Tibial nerve (tissue), 4 donors: ENCODE measurements around the gene GBP7. TPM values are rescaled to one million over a fixed set of nuclear protein-coding genes. Genes with fewer than 3 reads are reported as not detected.

Experiments used
- DNase-seq, 2 donors: peaks; one replicate each; pipeline ENCODE4 v3.0.0-alpha.2; 2019; ENCODE audit warnings: low spot score in 2 of 2
- H3K27ac ChIP-seq, 4 donors: fragments of 200-600 bp; sonication (generic) in 3 of 4; one replicate each; pipeline ENCODE4 v1.5.1; 2017 to 2019; ENCODE audit warnings: mild to moderate bottlenecking in 1 of 4
- H3K27me3 ChIP-seq, 2 donors: fragments of 200-600 bp; sonication (generic) in 1 of 2; one replicate each; pipeline versions ENCODE4 v1.5.1 to v1.6.0; 2017 to 2019
- H3K36me3 ChIP-seq, 3 donors: fragments of 200-600 bp; sonication (generic); one replicate each; pipeline ENCODE4 v1.5.1; 2018 to 2019
- H3K4me1 ChIP-seq, 4 donors: fragments of 200-600 bp; sonication (generic) in 3 of 4; one replicate each; pipeline ENCODE4 v1.5.1; 2017 to 2019
- H3K4me3 ChIP-seq, 4 donors: fragments of 200-600 bp; sonication (generic) in 3 of 4; one replicate each; pipeline ENCODE4 v1.5.1; 2017 to 2019; ENCODE audit warnings: mild to moderate bottlenecking in 1 of 4, moderate library complexity in 1 of 4
- H3K9me3 ChIP-seq, 4 donors: fragments of 200-600 bp; sonication (generic) in 3 of 4; one replicate each; pipeline ENCODE4 v1.5.1; 2017 to 2019
- EP300 ChIP-seq, 2 donors: sonication (generic); formaldehyde crosslinking; IDR thresholded peaks; one replicate each; pipeline ENCODE4 v1.6.1; 2017; ENCODE audit warnings: antibody characterized with exemption in 2 of 2, mild to moderate bottlenecking in 1 of 2
- POLR2A ChIP-seq, 2 donors: fragments of 450-650 bp; IDR thresholded peaks; one replicate each; pipeline ENCODE4 v1.6.1; 2017; ENCODE audit warnings: antibody characterized with exemption in 2 of 2, mild to moderate bottlenecking in 2 of 2, moderate library complexity in 2 of 2
- WGBS, 2 donors: methylation state at CpG; one replicate each; pipeline ENCODE4 v1.1.5; 2018; 5-methylcytosine and 5-hydroxymethylcytosine counted together
- total RNA-seq, 4 donors: library from RNA; depleted of rRNA; stranded (reverse); fragments of >200 nt; gene quantifications; one replicate each; pipeline ENCODE4 v1.1.0, GENCODE V29; 2016
- TF ChIP-seq, protein P1 (sequence below), 5 experiments: fragments of 200-600 bp in 3 of 5; fragments of 450-650 bp in 2 of 5; sonication (generic) in 3 of 5; IDR thresholded peaks; one replicate each; pipeline ENCODE4 v1.5.1; 2016 to 2019; ENCODE audit warnings: antibody characterized with exemption in 5 of 5, mild to moderate bottlenecking in 3 of 5, moderate library complexity in 2 of 5

GBP7 gene
- total RNA-seq, 4 donors from 2014 or later = not detected

DNA sequence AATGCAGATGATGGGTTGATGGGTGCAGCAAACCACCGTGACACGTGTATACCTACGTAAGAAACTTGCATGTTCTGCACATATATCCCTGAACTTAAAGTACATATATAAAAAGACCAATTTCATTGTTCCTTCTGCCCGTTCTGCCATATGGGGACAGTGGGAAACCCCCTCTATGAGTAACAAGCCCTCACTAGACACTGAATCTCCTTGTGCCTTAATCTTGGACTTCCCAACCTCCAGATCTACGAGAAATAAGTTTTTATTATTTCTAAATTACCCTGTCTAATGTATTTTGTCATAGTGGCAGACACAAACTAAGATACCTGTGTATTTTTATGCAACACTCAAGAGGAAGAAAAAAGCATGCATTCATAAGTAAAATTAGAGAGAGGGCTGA lies 10.0 kb downstream of the GBP7 start:
- TF ChIP-seq, protein P1, sequence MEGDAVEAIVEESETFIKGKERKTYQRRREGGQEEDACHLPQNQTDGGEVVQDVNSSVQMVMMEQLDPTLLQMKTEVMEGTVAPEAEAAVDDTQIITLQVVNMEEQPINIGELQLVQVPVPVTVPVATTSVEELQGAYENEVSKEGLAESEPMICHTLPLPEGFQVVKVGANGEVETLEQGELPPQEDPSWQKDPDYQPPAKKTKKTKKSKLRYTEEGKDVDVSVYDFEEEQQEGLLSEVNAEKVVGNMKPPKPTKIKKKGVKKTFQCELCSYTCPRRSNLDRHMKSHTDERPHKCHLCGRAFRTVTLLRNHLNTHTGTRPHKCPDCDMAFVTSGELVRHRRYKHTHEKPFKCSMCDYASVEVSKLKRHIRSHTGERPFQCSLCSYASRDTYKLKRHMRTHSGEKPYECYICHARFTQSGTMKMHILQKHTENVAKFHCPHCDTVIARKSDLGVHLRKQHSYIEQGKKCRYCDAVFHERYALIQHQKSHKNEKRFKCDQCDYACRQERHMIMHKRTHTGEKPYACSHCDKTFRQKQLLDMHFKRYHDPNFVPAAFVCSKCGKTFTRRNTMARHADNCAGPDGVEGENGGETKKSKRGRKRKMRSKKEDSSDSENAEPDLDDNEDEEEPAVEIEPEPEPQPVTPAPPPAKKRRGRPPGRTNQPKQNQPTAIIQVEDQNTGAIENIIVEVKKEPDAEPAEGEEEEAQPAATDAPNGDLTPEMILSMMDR (IDR thresholded peaks at IDR 0.05) = no peak
- TF ChIP-seq EP300 (IDR thresholded peaks at IDR 0.05) (no peak), POLR2A (IDR thresholded peaks at IDR 0.05) (no peak)
- Histone ChIP-seq H3K9me3 (no peaks in the 10 kb centered on the region), H3K27ac (no peak overlapping the region), H3K36me3 (no peaks in the 10 kb centered on the region), H3K4me3 (no peak overlapping the region), H3K4me1 (no peaks in the 10 kb centered on the region), H3K27me3 (no peaks in the 10 kb centered on the region)
- DNase-seq = no peak
- 93 to 97% methylated on average over 5 of the region's 5 CpGs for WGBS, 2 donors

DNA sequence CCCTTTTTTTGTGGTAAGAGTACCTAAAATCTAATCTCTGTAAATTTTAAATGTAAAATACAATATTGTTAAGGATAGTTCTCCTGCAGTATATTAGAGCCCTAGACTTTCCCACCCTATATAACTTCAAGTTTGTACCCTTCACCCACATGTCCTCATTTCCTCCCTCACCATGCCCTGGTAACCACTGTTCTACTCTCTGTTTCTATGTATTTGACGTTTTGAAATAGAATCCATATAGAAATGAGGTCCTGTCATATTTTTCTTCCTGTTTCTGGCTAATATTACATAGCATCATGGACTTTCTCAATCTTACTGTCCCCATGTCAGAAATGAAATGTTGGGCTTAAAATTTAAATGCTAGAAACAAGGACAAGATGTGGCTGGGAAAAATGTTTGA lies 24.8 kb downstream of the GBP7 start:
- peaks cover 0 to 10% (median 0%) of the 10 kb centered on the region in 4 donors for H3K4me1 ChIP-seq
- H3K9me3 ChIP-seq = no peaks in the 10 kb centered on the region
- TF ChIP-seq POLR2A (IDR thresholded peaks at IDR 0.05) (no peak), EP300 (IDR thresholded peaks at IDR 0.05) (no peak)
- TF ChIP-seq, protein P1 (IDR thresholded peaks at IDR 0.05) = no peak
- WGBS, 2 donors = 52 to 68% methylated on average over 1 of the region's 1 CpG
- H3K4me3 ChIP-seq = no peak overlapping the region
- H3K27me3 ChIP-seq = no peaks in the 10 kb centered on the region
- H3K36me3 ChIP-seq = no peaks in the 10 kb centered on the region
- no peak overlapping the region for H3K27ac ChIP-seq
- no peak for DNase-seq

DNA sequence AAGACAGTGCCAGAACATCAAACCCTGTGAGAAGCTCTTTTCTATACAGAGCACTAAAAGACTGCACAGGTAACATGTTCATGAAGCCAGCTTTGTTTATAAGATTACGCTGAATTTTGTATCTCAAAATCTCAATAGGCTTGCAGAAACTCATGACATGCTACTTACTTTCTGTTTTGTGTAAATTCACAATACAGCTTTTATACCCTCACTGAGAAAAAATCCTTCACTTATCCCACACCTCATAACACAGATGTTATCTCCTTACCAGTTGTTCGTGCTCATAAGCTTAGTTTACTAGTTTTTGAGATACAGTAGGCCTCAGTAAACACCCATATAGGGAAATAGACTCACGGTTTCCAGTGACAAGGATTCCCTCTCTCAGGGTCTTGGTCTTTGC lies 25.8 kb downstream of the GBP7 start:
- no peaks in the 10 kb centered on the region for H3K9me3 ChIP-seq
- 74 to 88% methylated on average over 3 of the region's 3 CpGs for WGBS, 2 donors
- peaks cover 0 to 10% (median 0%) of the 10 kb centered on the region in 4 donors for H3K4me1 ChIP-seq
- no peaks in the 10 kb centered on the region for H3K27me3 ChIP-seq
- TF ChIP-seq POLR2A (IDR thresholded peaks at IDR 0.05) (no peak), EP300 (IDR thresholded peaks at IDR 0.05) (no peak)
- TF ChIP-seq, protein P1 (IDR thresholded peaks at IDR 0.05) = no peak
- H3K36me3 ChIP-seq = no peaks in the 10 kb centered on the region
- no peak overlapping the region for H3K27ac ChIP-seq
- no peak for DNase-seq
- H3K4me3 ChIP-seq = no peak overlapping the region

DNA sequence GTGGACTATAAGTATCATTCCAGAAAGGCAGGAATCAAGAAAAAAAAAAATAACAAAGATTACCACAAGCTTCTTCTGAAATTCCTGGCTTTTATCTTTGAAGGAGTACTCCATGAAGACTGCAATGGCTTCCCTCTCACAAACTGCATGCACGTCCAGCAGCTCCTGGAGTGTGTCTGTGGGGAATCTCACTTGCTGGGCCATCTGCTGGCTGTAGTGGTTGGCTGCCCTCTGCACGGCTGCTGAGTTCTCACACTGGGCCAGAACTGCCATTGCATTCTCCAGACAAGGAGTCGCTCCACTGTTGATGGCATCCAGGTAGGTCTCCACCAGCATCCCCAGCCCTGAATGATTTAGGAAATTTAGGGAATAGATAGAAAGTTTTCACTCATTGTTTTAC lies 26.6 kb downstream of the GBP7 start:
- DNase-seq = no peak
- Histone ChIP-seq H3K4me1 (peaks cover 0 to 10% (median 0%) of the 10 kb centered on the region in 4 donors), H3K27ac (no peak overlapping the region), H3K4me3 (no peak overlapping the region), H3K27me3 (no peaks in the 10 kb centered on the region), H3K36me3 (no peaks in the 10 kb centered on the region), H3K9me3 (no peaks in the 10 kb centered on the region)
- WGBS, 2 donors = 35 to 50% methylated on average over 3 of the region's 3 CpGs
- TF ChIP-seq POLR2A (IDR thresholded peaks at IDR 0.05) (no peak), EP300 (IDR thresholded peaks at IDR 0.05) (peak in 1 of 2 donors; percentile 11)
- TF ChIP-seq, protein P1 (IDR thresholded peaks at IDR 0.05) = peak in 1 of 5 experiments; percentile 11

DNA sequence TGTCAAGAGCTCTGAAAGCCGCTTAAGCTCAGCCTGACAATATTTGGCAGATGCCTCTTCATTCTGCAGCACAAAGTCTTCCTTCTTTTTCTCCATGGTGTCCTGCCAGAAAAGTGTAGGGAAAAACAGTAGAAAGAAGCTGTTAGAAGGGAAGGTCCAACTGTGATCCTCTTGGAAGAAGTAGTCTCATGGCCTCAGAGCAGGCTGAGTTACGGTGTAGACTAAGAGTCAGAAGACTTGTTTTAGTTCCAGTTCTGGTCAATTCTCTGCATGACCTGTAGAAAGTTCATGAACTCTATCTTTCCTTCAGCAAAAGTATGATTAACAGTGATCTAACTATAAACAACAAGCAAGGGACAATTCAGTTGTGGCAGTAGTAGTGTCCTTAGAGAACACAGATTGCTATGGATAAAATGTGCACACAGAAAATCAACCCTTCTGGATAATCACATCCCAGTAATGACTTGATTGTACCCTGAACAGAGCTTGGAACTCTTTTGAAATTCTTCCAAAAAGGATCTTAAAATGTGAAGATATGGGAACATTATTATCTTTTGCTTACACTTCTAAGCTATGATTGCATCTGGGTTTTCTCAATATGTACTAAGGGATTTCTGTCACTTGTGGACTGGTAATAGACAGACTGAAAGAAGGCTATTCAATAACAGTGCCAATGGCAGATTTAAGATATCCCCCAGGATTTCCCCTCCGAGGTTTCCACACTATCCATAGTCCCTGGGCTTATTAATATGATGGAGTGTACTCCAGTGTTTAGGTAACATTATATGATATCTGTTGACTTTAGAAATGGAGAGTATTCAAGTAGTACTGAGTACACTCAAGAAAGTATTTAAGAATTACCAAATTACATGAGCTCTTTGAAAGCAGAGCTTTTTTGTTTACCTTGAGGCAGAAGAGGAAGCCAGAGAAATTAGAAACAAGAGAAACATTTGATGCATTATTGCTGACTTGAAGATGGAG lies 27.8 kb downstream of the GBP7 start:
- DNase-seq = no peak
- TF ChIP-seq POLR2A (IDR thresholded peaks at IDR 0.05) (no peak), EP300 (IDR thresholded peaks at IDR 0.05) (no peak)
- TF ChIP-seq, protein P1 (IDR thresholded peaks at IDR 0.05) = no peak
- Histone ChIP-seq H3K9me3 (no peaks in the 10 kb centered on the region), H3K27ac (no peak overlapping the region), H3K4me3 (no peak overlapping the region), H3K36me3 (no peaks in the 10 kb centered on the region), H3K27me3 (no peaks in the 10 kb centered on the region), H3K4me1 (peaks cover 0 to 10% (median 0%) of the 10 kb centered on the region in 4 donors)
- 62% methylated on average over 3 of the region's 3 CpGs for WGBS, 2 donors
